Activated T-cell treated with anti-CD3 and anti-CD28 coated beads, Interleukin-2, amount 50 U/mL, for 1 hour (primary cell): ENCODE measurements around the gene DLG1.

ENCODE experiments used
- DNase-seq: peaks from one replicate; pipeline ENCODE4 v3.0.0-alpha.2; 2020

DLG1 gene

DNA sequence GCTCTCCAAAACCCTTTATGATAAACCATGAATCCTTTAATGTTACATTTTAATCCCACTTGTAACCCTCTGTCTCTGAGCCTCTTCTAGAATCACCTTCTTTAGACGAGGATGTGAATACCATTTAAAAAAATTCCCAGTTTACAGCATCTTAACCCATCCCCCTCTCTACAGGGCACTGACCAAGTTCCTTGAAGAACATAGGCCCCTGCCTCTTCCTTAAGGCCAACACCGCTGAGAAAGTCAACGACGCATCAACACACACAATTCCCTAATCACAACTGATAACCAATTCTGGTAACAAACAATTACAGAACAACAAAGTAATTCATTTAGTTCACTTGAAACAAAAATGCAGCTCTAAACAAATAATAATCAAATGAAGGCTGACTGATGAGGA lies 130.3 kb downstream of the DLG1 start:
- DNase-seq, result no peak

DNA sequence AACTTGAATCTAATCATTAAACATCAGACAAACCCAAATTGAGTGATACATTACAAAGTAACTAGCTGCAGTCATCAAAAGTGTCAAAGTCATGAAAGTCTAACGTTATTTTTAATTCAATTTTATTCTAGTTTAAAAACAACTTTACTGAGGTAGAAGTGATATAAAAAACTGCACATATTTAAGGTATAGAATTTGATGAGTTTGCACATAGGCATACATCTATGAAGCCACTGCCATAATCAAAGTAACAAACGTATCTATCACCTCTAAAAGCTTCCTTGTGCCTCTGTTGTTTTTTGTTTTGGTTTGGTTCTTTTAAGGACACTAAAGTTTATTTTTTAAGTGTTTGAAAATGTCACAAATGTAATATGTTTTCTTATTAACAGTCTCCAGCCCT lies 130.9 kb downstream of the DLG1 start:
- DNase-seq, result no peak

DNA sequence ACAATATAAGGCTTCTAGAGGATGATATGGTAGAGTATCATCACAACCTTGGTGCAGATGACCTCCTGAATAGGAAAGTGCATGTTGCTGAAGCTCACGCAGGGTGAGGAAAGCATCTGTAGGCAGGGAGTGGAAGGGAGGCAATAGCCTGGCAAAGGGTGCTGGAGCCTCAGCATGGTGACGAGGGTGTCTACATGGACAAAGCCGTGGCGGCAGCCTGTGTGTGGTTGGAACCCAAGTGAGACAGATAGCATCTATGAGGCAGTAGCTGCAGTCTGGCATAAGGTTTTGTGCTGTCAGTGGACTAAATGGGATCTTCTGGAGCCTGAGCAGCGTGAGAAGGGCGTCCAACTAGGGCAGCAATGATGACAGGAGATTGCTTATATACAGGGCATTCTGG lies 132.5 kb downstream of the DLG1 start:
- no peak for DNase-seq

DNA sequence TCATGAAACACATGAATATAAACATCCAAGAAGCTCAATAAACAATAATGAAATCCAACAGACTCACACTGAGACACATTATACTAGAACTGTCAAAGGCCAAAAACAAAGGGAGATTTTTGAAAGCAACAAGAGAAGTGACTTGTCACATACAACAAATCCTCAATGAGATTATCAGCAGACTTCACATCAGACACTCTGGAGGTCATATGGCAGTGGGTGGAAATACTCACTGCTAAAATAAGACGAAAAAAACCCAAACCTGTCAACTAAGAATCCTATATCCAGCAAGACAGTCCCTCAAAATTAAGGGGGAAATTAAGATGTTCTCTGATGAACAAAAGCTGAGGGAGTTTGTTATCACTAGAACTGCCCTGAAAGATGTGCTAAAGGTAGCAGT lies 143.4 kb downstream of the DLG1 start:
- DNase-seq, result no peak

DNA sequence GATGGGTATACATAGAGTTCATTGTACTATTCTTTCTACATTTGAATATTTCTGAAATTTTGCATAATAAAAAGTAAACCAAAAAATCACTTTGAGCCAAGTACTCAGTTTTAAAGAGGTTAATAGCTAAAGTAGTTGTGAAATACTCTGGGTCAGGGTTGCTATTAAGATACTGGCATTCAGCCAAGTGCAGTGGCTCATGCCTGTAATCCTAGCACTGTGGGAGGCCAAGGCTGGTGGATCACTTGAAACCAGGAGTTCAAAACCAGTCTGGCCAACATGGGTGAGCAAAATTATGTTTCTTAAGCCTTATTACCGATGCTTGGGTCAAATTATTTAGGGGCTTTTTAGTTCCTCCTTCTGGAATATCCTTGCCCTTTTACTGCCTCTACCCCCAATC lies 146.8 kb downstream of the DLG1 start:
- no peak for DNase-seq

DNA sequence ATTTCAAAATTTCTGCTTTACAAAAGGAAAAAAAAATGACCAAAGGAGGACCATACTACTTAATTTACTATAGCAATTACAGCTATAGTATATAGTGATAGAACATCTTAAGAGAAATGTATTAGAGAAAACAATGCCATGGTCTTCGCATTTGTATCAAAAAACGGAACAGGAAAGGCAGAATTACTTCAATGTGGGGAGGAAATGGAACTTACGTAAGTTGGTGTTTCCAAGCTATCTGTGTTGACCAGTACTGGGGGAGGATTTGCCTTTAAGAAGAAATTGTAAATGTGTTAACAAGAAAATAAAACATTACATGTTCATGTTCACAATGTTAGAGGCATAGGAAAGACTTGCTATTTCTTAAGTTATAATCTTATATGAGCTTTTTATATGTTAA lies 148.9 kb downstream of the DLG1 start:
- no peak for DNase-seq

DNA sequence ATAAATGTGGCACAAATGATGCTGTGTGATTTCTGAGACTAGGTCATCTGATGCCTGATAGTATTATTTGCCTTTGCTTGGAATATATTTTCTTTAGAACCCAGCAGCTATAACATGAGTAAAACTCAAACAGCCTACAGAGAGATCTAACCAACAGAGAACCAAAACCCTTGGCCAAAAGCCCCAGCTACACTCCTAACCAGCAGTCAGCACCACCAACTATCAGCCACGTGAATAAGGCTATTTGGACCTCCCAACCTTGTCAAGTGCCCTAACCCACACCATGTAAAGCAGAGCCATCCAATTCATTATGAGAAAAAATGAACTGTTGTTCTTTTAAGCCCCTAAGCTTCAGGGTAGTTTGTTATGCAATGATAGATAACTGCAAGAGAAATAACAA lies 154.2 kb downstream of the DLG1 start:
- DNase-seq, result no peak

DNA sequence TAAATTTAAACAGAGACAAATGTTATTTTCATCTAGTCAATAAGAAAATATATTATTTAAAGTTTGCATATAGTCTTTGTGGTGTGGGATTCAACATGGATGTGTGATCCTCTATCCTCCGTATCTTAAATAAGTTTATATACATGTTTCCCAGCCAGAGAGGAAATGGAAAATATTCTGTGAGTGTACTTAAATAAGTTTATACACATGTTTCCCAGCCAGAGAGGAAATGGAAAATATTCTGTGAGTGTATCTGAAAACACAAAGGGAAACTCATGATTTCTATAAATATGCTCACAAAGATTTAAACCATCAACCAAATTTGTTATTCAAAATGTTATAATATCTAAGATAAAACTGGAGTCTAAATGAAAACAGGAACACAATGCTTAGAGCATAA lies 158.8 kb downstream of the DLG1 start:
- DNase-seq, result no peak

DNA sequence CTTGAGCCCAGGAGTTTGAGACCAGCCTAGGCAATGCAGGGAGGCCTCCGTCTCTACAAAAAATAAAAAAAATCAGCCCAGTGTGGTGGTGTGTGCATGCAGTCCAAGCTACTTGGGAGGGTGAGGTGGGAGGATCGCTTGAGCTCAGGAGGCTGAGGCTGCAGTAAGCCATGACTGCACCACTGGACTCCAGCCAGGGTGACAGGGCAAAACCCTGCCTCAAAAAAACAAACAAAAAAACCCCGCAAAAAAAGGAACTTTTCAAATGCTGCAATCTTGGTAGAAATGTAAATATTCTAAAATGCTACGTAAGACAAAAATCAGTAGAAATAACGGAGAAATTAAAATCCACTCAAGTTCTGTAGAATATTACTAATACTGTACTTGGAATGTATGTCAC lies 160.7 kb downstream of the DLG1 start:
- DNase-seq, result no peak

DNA sequence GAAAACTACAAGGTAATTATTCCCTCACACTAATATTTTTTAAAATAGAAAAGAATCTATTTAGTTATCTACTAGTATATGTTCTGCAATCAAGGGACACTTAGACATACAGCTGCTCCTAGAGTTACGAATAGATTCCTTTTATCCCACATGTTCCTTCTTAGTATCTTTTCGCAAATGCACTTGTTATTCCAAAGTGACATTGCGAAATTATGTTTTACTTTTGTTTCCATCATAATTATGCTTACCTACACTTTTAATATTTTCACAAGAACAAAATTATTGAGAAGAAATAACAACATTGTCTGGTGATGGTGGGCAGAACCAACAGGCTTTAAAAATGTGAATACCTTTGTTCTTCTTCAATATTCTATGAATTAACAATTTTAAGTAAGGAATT lies 161.7 kb downstream of the DLG1 start:
- no peak for DNase-seq

DNA sequence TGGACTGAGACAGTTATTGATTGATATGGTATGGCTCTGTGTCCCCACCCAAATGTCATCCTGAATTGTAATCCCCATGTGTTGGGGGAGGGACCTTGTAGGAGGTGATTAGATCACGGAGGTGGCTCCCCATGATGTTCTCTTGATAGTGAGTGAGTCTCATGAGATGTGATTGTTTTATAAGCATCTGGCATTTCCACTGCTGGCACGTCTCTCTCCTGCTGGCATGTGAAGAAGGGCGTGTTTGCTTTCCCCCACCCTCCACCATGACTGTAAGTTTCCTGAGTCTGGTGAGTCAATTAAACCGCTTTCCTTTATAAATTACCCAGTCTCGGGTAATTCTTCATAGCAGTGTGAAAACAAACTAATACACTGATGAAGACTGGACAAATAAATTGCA lies 163.2 kb downstream of the DLG1 start:
- no peak for DNase-seq

DNA sequence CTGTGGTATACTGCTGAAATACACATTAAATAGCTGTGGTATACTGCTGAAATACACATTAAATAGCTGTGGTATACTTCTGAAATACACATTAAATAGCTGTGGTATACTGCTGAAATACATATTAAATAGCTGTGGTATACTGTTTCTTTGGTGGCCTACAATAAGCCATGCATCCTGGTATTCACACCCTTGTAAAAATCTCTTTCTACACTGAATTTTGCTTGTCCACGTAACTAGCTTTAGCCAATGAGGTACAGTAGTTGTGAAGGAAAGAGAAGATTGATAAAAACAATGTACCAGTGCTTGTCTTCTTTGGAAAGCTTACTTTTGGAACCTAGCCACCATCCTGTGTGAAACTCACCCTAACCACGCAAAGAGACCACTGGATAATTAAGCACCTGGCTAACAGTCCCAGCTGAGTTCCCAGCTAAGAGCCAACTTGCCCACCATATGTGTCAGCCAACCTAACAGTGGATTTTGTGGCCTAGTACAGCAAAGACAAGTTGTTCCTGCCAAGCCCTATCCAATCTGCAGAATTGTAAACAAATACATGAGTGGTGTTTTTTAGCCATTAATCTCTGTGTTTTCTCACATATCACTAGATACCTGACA lies 165.4 kb downstream of the DLG1 start:
- no peak for DNase-seq

DNA sequence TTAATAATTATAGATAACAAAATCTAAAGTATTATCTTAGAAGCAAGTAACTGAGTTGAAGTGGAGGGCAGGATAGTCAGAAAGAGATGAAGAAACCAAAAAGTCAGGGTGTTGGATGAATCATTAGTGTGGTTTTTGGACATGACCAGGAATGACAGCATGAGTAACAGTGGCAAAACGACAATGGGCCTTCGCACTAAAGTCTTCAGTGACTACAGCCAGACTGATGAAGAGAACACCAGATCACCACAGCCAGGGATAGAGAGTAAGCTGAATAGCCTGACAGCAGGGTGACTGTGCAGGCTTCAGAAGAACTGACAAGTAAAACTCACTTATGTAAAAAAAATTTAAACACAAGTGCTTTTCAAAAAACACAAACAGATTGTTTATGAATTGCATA lies 172.8 kb downstream of the DLG1 start:
- DNase-seq, result no peak

DNA sequence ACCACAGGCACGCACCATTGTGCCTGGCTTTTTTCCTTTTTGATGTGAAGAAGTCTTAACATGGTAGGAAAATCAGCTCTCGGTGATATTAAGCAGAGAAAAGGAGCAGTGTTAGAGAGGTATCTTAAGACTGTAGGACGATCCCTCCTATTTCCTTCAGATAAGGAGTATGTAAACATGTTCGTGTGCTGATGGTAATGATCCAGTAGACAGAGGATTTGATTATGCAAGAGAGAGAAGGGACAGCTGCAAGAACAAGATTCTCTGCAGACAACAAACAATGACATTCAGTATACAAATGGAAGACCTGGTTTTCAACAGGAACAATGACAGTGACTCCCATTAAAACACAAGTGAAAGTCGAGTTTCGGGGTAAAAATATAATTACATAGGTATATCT lies 173.7 kb downstream of the DLG1 start:
- DNase-seq, result no peak

DNA sequence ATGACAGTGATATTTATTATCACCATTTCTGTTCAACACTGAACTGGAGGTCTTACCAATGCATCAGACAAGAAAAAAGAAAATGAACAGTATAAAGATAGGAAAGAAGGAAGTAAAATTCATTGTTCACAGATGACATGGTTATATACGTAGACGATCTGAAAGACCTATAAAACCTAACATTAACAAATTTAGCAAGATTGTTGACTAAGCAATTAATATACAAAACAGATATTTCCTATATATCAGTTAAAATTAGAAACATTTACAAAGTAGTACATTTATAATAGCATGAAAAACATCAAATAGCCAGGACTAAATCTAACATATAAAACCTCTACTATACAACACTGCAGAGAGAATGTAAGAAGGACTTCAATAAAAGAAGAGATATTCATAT lies 176.0 kb downstream of the DLG1 start:
- DNase-seq, result no peak

DNA sequence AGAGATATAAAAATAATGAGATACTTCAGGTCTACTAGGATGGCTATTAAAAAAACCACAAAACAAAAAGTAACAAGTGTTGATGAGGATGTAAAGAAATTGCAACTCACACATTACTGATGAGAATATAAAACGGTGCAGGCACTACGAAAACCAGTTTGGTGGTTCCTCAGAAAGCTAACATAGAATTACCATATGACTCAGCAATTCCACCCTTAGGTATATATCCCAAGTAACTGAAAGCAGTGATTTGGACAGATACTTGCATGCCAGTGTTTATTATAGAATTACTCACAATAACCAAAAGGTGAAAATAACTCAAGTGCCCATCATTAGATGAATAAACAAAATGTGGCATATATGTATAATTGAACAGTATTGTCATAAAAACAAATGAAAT lies 181.3 kb downstream of the DLG1 start:
- DNase-seq, result no peak

DNA sequence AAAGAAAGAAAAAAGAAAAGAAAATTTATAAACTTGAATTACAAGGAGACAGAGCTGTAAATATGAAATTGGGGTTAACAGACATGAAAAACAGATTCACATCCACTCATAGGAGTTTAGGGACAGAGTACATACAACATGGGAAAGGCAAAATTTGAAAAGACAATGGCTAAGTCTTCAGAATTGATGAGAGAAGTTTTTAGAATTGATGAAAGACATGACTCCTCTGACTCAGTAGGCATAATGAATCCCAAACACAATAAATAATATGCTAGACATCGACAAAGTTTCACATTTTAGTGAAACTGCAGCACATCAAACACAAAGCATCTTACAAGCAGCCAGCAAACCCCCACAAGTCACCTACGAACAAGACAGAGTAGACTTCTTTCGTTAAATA lies 184.4 kb downstream of the DLG1 start:
- DNase-seq, result no peak

DNA sequence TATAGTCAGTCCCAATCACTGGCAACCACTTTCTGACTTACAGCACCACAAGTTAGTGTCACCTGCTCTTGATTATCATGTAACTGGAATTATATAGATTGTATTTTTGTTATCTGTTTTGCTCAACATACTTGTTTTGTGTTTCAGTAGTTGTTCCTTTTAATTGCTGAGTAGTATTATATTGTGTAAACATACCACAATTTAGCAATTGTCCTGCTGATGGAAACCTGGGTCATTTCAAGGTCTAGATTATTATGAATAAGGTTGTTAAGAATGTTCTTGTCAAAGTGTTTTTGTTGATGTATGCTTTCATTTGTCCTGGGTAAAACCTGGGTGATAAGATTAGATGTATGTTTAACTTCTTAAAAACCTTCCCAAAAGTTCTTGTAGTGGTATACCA lies 186.7 kb downstream of the DLG1 start:
- no peak for DNase-seq

DNA sequence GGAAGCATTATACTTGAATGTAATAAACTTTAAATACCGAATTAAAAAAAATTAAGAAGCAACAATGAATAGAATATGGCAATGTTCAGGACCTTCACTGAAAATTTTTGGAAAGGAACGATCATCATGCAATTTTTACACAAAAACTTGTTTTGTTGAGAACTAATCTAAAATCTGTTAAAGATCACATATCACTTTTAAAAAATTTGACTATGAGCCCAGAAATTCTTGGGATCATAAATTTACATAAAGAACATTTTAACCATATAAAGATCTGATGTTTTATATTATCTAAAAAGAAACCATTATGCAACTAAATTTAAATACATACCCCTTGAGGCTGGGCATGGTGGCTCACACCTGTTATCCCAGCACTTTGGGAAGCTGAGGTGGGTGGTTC lies 192.6 kb downstream of the DLG1 start:
- no peak for DNase-seq

DNA sequence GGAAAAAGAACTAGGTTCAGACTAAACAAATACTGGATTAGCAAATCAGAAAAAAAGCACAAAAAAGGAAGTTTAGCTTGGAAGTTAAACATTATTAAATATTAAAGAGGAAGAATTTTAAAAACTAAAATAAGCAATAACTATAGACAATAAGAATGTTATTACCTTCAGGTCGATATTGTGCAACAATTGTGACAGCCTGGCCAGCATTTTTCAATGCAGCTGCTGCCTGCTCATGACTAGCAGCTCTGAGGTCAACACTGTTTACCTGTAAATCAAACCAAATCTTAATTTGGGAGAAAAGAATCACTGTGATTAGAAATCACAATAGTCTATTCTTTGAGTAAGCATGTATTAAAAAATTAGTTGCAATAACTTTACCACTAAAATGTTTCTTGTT lies 193.7 kb downstream of the DLG1 start:
- DNase-seq, result no peak

DNA sequence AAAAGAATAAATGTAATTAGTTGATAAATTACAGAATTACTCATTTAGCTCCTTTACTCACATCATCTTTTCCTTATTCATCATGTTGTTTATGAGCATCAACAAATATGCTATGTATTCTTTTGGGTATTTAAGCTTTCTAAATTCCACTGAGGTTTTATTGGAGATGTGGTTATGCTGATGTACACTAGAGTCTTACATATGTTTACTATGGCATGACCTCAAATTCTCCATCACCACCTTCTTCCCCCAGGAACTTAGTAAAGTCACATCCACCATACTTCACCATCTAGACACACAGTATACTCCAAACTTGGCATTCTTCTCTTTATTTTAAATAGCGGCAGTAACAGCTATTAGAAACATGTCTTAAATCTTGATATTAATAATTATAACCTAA lies 194.6 kb downstream of the DLG1 start:
- DNase-seq, result no peak

DNA sequence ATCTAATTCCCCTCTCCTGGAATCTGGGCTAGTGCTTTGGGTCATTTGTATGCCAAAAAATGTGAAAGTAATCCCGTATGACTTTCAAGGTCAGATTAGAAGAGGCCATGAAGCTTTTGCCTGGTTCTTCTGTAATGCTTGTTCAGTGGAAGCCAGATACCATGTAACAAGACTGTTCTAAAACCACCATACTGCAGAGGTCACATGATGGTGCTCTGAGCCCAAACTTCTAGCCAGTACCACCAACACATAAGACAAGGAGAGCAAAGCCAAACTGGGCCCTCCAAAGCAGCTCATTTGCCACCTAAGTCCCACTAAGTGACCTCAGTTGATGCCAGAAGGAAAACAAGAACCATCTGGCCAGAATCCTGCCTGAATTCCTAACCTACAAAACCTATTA lies 204.5 kb downstream of the DLG1 start:
- no peak for DNase-seq

DNA sequence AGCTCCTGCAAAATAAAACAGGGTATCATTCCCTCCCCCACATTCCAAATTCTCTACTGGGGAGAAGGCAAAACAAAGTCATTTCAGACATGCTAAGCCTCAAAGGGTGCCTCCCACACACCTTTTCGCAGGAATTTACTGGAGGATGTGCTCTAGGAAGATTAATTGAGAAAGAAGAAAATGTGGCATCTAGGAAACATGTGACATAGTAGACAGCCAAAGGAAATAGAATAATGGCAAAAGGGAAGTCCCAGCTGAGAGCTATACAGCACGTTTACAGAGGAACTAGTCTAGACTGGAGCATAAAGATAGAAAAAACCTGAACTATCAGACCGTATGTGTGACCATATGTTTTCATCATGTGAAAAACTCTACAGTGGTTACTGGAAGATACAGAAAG lies 210.0 kb downstream of the DLG1 start:
- DNase-seq, result no peak

DNA sequence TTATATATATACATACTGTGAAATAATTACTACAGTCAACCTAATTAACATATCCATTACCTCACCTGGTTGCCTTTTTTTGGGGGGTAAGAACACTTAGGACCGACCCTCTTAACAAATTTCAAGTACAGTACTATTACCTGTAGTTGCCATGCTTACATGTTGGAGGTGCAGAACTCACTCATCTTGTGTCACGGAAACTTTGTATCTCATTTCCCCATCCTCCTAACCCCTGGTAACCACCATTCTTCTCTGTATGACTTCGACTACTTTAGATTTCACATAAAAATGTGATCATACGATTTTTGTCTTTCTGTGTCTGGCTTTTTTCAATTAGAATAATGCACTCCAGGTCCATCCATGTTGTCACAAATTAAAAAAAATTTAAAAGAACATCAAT lies 213.3 kb downstream of the DLG1 start:
- DNase-seq, result no peak

DNA sequence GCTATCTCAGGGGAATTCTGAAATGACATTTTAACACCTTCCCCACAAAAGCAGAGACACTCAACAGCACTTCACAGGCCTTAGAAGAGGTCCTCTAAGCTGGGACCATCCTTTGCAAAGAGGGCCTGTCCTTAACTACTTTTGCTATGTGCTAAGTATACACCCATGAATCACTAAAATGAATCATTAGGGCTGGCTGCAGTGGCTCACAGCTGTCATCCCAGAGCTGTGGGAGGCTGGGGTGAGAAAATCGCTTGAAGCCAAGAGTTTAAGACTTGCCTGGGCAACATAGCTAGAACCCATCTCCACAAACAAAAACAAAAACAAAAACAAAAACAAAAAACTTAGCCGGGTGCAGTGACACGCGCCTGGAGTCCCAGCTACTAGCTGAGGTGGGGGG lies 214.9 kb downstream of the DLG1 start:
- no peak for DNase-seq

DNA sequence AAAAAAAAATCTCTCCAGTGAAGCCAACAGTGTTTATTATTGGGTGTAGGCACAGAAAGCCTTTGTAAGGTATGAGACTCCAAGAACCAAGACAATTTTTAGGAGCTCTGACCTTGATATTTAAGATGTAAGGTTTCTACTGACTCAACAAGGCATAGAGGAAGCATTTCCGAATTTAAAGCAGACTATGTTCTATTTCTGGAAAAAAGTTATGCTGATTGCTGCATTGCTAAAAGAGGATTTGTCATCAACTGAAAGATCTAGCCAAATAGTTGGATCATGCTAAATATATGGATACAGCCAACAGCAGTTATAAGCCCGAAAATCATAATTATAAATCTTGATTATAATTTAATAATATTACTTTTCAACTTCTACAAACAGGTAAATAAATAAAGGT lies 215.5 kb downstream of the DLG1 start:
- DNase-seq, result no peak
